Endothelial cell of umbilical vein (primary cell): ENCODE data around the gene DEFB131A. TPM values are rescaled to one million over a fixed set of nuclear protein-coding genes. Genes with fewer than 3 reads are reported as not detected.
"Not testable (repeated sequence)": the region's sequence is repeated elsewhere in the genome, so short reads cannot be mapped to it uniquely, and the experiment has no call there.

Experiments used
- BruUV-seq: library from RNA; stranded (reverse); fragments of 400-500 nt; replicated peaks from 2 replicates; lab custom pipeline; 2021; lab: Mats Ljungman, UMichigan
- CTCF ChIA-PET: fragments of 300-600, 350-600 bp; sonication (Branson Sonifier 250); formaldehyde crosslinking; loops from one replicate; lab custom pipeline; 2021; ENCODE audit warnings: antibody characterized with exemption, inconsistent platforms; lab: Charles Lee
- POLR2A ChIA-PET: fragments of 300-600, 350-600 bp; sonication (Branson Sonifier 250); formaldehyde crosslinking; loops from one replicate; lab custom pipeline; 2021; ENCODE audit warnings: antibody characterized with exemption, inconsistent platforms; lab: Charles Lee
- DNase-seq: peaks from one replicate; pipeline ENCODE4 v3.0.0-alpha.2; 2011; ENCODE audit warnings: low read depth, low spot score
- FAIRE-seq: peaks from 2 replicates; lab custom pipeline; 2011; peaks lifted over from hg19 to GRCh38; lab: Jason Lieb, UNC
- H2AFZ ChIP-seq: 2 replicates; pipeline ENCODE4 v1.6.0; 2012; ENCODE audit warnings: low read depth, low read length, control low read depth, inconsistent platforms
- H3K27ac ChIP-seq: 2 replicates; pipeline ENCODE4 v1.5.1; 2011; ENCODE audit warnings: low read depth, mild to moderate bottlenecking, control low read depth, low read length, moderate library complexity; ENCODE audit not compliant: insufficient read depth
- H3K27me3 ChIP-seq, 2 experiments: 2 replicates each; pipeline versions ENCODE4 v1.6.0 to v1.6.1; 2011; ENCODE audit warnings: low read length in 2 of 2, mixed read lengths in 1 of 2; ENCODE audit not compliant: control insufficient read depth in 2 of 2, insufficient read depth in 2 of 2
- H3K36me3 ChIP-seq, 2 experiments: 2 replicates in 1 of 2; 3 replicates in 1 of 2; pipeline ENCODE4 v1.5.1; 2011; ENCODE audit warnings: low read length in 2 of 2, mild to moderate bottlenecking in 1 of 2, moderate library complexity in 1 of 2; ENCODE audit not compliant: control insufficient read depth in 2 of 2, insufficient read depth in 2 of 2; ENCODE audit errors: extremely low read depth in 1 of 2
- H3K4me1 ChIP-seq: 3 replicates; pipeline ENCODE4 v1.5.1; 2011; ENCODE audit warnings: mild to moderate bottlenecking, low read length; ENCODE audit not compliant: control insufficient read depth, insufficient read depth; ENCODE audit errors: extremely low read depth
- H3K4me2 ChIP-seq: 2 replicates; pipeline ENCODE4 v1.6.1; 2011; ENCODE audit warnings: low read length, control low read depth, mixed read lengths; ENCODE audit not compliant: insufficient read depth
- H3K4me3 ChIP-seq, 3 experiments: fragments of 200-600 bp in 1 of 3; sonication (generic), shearing (Covaris generic) in 1 of 3; replicated peaks in 1 of 3; 2 replicates each; pipeline ENCODE4 v1.5.1; 2011 to 2016; ENCODE audit warnings: control low read depth in 3 of 3, low read length in 3 of 3, mild to moderate bottlenecking in 2 of 3, inconsistent platforms in 1 of 3, low read depth in 1 of 3, moderate library complexity in 1 of 3; ENCODE audit not compliant: insufficient read depth in 1 of 3
- H3K79me2 ChIP-seq: 2 replicates; pipeline ENCODE4 v1.6.0; 2012; ENCODE audit warnings: low read length, inconsistent platforms; ENCODE audit not compliant: control insufficient read depth, insufficient read depth
- H3K9ac ChIP-seq: replicated peaks from 2 replicates; pipeline ENCODE3; 2011; ENCODE audit warnings: low read length, control low read depth; ENCODE audit not compliant: insufficient read depth; ENCODE audit errors: extremely low read depth
- H3K9me1 ChIP-seq: replicated peaks from 3 replicates; pipeline ENCODE4 v1.6.0; 2011; ENCODE audit warnings: mild to moderate bottlenecking, low read length; ENCODE audit not compliant: control insufficient read depth, insufficient read depth; ENCODE audit errors: extremely low read depth
- H3K9me3 ChIP-seq: replicated peaks from 2 replicates; pipeline ENCODE4 v1.5.1; 2012; ENCODE audit warnings: low read length, inconsistent platforms; ENCODE audit not compliant: control insufficient read depth, insufficient read depth
- H4K20me1 ChIP-seq: replicated peaks from 2 replicates; pipeline ENCODE3; 2011; ENCODE audit warnings: mild to moderate bottlenecking, low read length; ENCODE audit not compliant: control insufficient read depth, insufficient read depth; ENCODE audit errors: extremely low read depth
- dilution Hi-C: fragments of 300-500 bp; cut with MboI; formaldehyde crosslinking; loops from one replicate; pipeline ENCODE4 v1.15.0; 2019; ENCODE audit warnings: low sequenced_read_pairs; ENCODE audit not compliant: extremely low pct_ligation_motif_present
- intact Hi-C: fragments of 100-400 bp; cut with micrococcal nuclease; formaldehyde crosslinking; loops from one replicate; pipeline ENCODE4 v1.10.0; 2022
- polyA plus RNA-seq, 4 experiments: library from polyadenylated mRNA; depleted of rRNA in 3 of 4; stranded (reverse) in 3 of 4; unstranded in 1 of 4; fragments of >200 nt; gene quantifications; 2 replicates each; pipeline versions ENCODE4 v1.2.1 to v1.2.3, GENCODE V29; 2011 to 2012; ENCODE audit warnings: missing spikeins in 1 of 4
- total RNA-seq: library from RNA; stranded (reverse); gene quantifications from 2 replicates; pipeline ENCODE4 v1.2.3, GENCODE V29; 2021

DEFB131A gene
- total and polyA plus RNA-seq, 2 donors (not counting 3 experiments of a cell fraction or from before 2014, with no cell fraction given): not detected

GRCh38 chr4:9430061-9430460, 14.2 kb upstream of the DEFB131A start:
- H3K27me3 ChIP-seq, H3K79me2 ChIP-seq, H3K4me2 ChIP-seq, BruUV-seq, H3K4me3 ChIP-seq, H3K9ac ChIP-seq, CTCF ChIA-PET, DNase-seq, H3K9me3 ChIP-seq, intact Hi-C loops, H3K4me1 ChIP-seq, H2AFZ ChIP-seq, POLR2A ChIA-PET, H4K20me1 ChIP-seq, H3K36me3 ChIP-seq, FAIRE-seq, H3K9me1 ChIP-seq, dilution Hi-C loops, H3K27ac ChIP-seq: not testable (repeated sequence)

- H3K9me3 ChIP-seq, dilution Hi-C loops, H3K9ac ChIP-seq, H3K27ac ChIP-seq, H3K9me1 ChIP-seq, H2AFZ ChIP-seq, BruUV-seq, CTCF ChIA-PET, H3K4me1 ChIP-seq, intact Hi-C loops, H3K79me2 ChIP-seq, H3K4me2 ChIP-seq, H3K27me3 ChIP-seq, POLR2A ChIA-PET, DNase-seq, FAIRE-seq, H4K20me1 ChIP-seq, H3K4me3 ChIP-seq, H3K36me3 ChIP-seq: not testable (repeated sequence)
Observed at GRCh38 chr4:9433320-9433719, 10.9 kb upstream of the DEFB131A start.

- H3K9me1 ChIP-seq, H3K79me2 ChIP-seq, H3K4me2 ChIP-seq, H3K9ac ChIP-seq, DNase-seq, H3K27me3 ChIP-seq, FAIRE-seq, H3K4me1 ChIP-seq, POLR2A ChIA-PET, H3K4me3 ChIP-seq, H3K36me3 ChIP-seq, H3K27ac ChIP-seq, H3K9me3 ChIP-seq, dilution Hi-C loops, H2AFZ ChIP-seq, intact Hi-C loops, H4K20me1 ChIP-seq, CTCF ChIA-PET, BruUV-seq: not testable (repeated sequence)
Observed at GRCh38 chr4:9436728-9437127, 7.5 kb upstream of the DEFB131A start.

GRCh38 chr4:9442355-9442754, 1.9 kb upstream of the DEFB131A start:
- H3K9ac ChIP-seq, FAIRE-seq, BruUV-seq, H3K9me3 ChIP-seq, intact Hi-C loops, H2AFZ ChIP-seq, H3K9me1 ChIP-seq, POLR2A ChIA-PET, H3K4me2 ChIP-seq, H3K4me3 ChIP-seq, H3K36me3 ChIP-seq, H3K27me3 ChIP-seq, H3K27ac ChIP-seq, H3K79me2 ChIP-seq, dilution Hi-C loops, DNase-seq, CTCF ChIA-PET, H3K4me1 ChIP-seq, H4K20me1 ChIP-seq: not testable (repeated sequence)
